HL-60 (cell line): ENCODE data around the gene BMP7.

ENCODE experiments used
- CTCF ChIP-seq: IDR thresholded peaks from one replicate; pipeline ENCODE4 v1.5.1; 2011; ENCODE audit warnings: low read length, control low read depth, inconsistent platforms; ENCODE audit not compliant: insufficient read depth
- GABPA ChIP-seq: IDR thresholded peaks from 2 replicates; pipeline ENCODE4 v1.6.1; 2012; ENCODE audit warnings: low read depth
- POLR2AphosphoS5 ChIP-seq: IDR thresholded peaks from 2 replicates; pipeline ENCODE4 v1.6.1; 2012; ENCODE audit warnings: low read depth
- REST ChIP-seq: IDR thresholded peaks from 2 replicates; pipeline ENCODE4 v1.6.1; 2012; ENCODE audit warnings: low read depth; ENCODE audit not compliant: insufficient replicate concordance

- no peak for TF ChIP-seq CTCF
- TF ChIP-seq POLR2AphosphoS5, result no peak
- TF ChIP-seq GABPA, result no peak
- no peak for TF ChIP-seq REST
These were observed 129.7 kb downstream of the BMP7 start for GRCh38 chr20:57136734-57137133.
